Measurements from ENCODE around the gene TSBP1.
A peak's percentile ranks its signal among the peaks of the same experiment; 100 is the strongest.

TSBP1 gene

GRCh38 chr6:32247401-32247800 lies 124.3 kb downstream of the TSBP1 start:
- DNase-seq (ENCODE audit: low read depth in 1 of 2, low spot score in 1 of 2): no peak
- TF ChIP-seq, protein P1, sequence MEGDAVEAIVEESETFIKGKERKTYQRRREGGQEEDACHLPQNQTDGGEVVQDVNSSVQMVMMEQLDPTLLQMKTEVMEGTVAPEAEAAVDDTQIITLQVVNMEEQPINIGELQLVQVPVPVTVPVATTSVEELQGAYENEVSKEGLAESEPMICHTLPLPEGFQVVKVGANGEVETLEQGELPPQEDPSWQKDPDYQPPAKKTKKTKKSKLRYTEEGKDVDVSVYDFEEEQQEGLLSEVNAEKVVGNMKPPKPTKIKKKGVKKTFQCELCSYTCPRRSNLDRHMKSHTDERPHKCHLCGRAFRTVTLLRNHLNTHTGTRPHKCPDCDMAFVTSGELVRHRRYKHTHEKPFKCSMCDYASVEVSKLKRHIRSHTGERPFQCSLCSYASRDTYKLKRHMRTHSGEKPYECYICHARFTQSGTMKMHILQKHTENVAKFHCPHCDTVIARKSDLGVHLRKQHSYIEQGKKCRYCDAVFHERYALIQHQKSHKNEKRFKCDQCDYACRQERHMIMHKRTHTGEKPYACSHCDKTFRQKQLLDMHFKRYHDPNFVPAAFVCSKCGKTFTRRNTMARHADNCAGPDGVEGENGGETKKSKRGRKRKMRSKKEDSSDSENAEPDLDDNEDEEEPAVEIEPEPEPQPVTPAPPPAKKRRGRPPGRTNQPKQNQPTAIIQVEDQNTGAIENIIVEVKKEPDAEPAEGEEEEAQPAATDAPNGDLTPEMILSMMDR (IDR thresholded peaks at IDR 0.05; ENCODE audit: insufficient read depth, low read length): no peak
- no peak for TF ChIP-seq POLR2AphosphoS5 (IDR thresholded peaks at IDR 0.05; ENCODE audit: low read depth)
- no peak for TF ChIP-seq GABPA (IDR thresholded peaks at IDR 0.05; ENCODE audit: low read depth)
- TF ChIP-seq, protein P2, sequence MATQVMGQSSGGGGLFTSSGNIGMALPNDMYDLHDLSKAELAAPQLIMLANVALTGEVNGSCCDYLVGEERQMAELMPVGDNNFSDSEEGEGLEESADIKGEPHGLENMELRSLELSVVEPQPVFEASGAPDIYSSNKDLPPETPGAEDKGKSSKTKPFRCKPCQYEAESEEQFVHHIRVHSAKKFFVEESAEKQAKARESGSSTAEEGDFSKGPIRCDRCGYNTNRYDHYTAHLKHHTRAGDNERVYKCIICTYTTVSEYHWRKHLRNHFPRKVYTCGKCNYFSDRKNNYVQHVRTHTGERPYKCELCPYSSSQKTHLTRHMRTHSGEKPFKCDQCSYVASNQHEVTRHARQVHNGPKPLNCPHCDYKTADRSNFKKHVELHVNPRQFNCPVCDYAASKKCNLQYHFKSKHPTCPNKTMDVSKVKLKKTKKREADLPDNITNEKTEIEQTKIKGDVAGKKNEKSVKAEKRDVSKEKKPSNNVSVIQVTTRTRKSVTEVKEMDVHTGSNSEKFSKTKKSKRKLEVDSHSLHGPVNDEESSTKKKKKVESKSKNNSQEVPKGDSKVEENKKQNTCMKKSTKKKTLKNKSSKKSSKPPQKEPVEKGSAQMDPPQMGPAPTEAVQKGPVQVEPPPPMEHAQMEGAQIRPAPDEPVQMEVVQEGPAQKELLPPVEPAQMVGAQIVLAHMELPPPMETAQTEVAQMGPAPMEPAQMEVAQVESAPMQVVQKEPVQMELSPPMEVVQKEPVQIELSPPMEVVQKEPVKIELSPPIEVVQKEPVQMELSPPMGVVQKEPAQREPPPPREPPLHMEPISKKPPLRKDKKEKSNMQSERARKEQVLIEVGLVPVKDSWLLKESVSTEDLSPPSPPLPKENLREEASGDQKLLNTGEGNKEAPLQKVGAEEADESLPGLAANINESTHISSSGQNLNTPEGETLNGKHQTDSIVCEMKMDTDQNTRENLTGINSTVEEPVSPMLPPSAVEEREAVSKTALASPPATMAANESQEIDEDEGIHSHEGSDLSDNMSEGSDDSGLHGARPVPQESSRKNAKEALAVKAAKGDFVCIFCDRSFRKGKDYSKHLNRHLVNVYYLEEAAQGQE (IDR thresholded peaks at IDR 0.05; ENCODE audit: insufficient replicate concordance, low read depth): no peak
- TF ChIP-seq SPI1 (IDR thresholded peaks at IDR 0.05; ENCODE audit: borderline replicate concordance, low read depth): no peak
- H3K27ac ChIP-seq (replicated peaks): no peak overlapping the region
- H3K27me3 ChIP-seq (ENCODE audit: insufficient read depth, poor library complexity, severe bottlenecking): peaks cover 2% of the 10 kb centered on the region
- H3K4me3 ChIP-seq (replicated peaks; ENCODE audit: insufficient read depth, low read length): no peak overlapping the region

DNA sequence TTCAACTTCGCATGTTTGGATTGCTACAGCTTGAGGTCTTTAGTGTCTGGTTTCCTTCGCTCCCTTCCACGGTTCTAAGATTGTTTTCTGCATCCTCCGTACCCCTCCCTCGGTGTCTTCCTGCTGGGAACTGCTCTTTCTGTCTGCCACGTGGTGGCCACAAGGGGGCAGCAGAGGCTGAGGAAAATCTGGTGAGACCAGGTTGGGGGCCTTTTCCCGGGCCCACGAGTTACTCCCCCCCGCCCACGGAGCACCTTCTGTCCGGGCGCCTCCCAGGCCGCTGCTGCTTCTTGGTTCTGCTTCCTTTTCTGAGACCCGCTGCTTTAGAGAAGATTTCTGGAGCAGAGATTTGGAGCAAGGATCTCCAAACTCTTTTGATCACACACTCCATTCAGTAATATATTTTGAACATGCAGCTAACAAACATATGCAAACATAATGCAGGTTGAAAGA lies 126.7 kb downstream of the TSBP1 start:
- no peak overlapping the region for H3K4me3 ChIP-seq (replicated peaks; ENCODE audit: insufficient read depth, low read length)
- peaks cover 2% of the 10 kb centered on the region for H3K27me3 ChIP-seq (ENCODE audit: insufficient read depth, poor library complexity, severe bottlenecking)
- no peak overlapping the region for H3K27ac ChIP-seq (replicated peaks)
- DNase-seq (ENCODE audit: low read depth in 1 of 2, low spot score in 1 of 2): peak; percentile 43 to 61
- TF ChIP-seq, protein P2 (IDR thresholded peaks at IDR 0.05; ENCODE audit: insufficient replicate concordance, low read depth): no peak
- TF ChIP-seq GABPA (IDR thresholded peaks at IDR 0.05; ENCODE audit: low read depth) (no peak), SPI1 (IDR thresholded peaks at IDR 0.05; ENCODE audit: borderline replicate concordance, low read depth) (peak; percentile 4; the same call in 1 of the 2 replicates), POLR2AphosphoS5 (IDR thresholded peaks at IDR 0.05; ENCODE audit: low read depth) (no peak)
- TF ChIP-seq, protein P1 (IDR thresholded peaks at IDR 0.05; ENCODE audit: insufficient read depth, low read length): peak; percentile 77

DNA sequence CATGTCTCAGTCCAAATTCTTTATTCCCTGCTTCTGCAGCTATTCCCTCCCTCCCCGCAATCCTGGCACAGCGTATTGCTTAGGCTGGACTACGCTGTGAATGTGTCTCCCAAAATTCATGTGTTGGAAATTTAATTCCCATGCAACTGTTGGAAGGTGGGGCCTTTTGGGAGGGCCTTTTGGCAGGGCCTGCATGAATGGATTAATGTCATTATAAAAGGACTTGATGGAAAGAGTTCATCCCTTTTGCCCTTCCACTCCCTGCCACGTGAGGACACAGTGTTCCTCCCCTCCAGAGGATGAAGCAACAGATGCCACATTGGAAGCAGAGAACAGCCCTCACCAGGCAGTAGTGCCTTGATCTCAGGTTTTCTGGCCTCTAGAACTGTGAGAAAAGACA lies 127.4 kb downstream of the TSBP1 start:
- no peak overlapping the region for H3K27ac ChIP-seq (replicated peaks)
- TF ChIP-seq SPI1 (IDR thresholded peaks at IDR 0.05; ENCODE audit: borderline replicate concordance, low read depth): no peak
- TF ChIP-seq, protein P1 (IDR thresholded peaks at IDR 0.05; ENCODE audit: insufficient read depth, low read length): no peak
- TF ChIP-seq, protein P2 (IDR thresholded peaks at IDR 0.05; ENCODE audit: insufficient replicate concordance, low read depth): no peak
- TF ChIP-seq POLR2AphosphoS5 (IDR thresholded peaks at IDR 0.05; ENCODE audit: low read depth): no peak
- TF ChIP-seq GABPA (IDR thresholded peaks at IDR 0.05; ENCODE audit: low read depth): no peak
- no peak for DNase-seq (ENCODE audit: low read depth in 1 of 2, low spot score in 1 of 2)
- H3K27me3 ChIP-seq (ENCODE audit: insufficient read depth, poor library complexity, severe bottlenecking): peaks cover 2% of the 10 kb centered on the region
- no peak overlapping the region for H3K4me3 ChIP-seq (replicated peaks; ENCODE audit: insufficient read depth, low read length)
